Heart left ventricle (tissue), 16 donors: Measurements from ENCODE around the gene SPTB. TPM values are rescaled to one million over a fixed set of nuclear protein-coding genes. Genes with fewer than 3 reads are reported as not detected.

Experiments
- ATAC-seq, 4 donors: fragments of 200-7000 bp; cut with Tn5 transposase; one replicate each; pipeline ENCODE4 v1.9.1; 2020 to 2022; ENCODE audit warnings: moderate library complexity in 4 of 4, mild to moderate bottlenecking in 3 of 4, moderate number of reproducible peaks in 1 of 4
- DNase-seq, 5 donors: peaks; one replicate each; pipeline ENCODE4 v3.0.0-alpha.2; 2020
- H3K27ac ChIP-seq, 12 donors: fragments of 200-600 bp; sonication (generic) in 4 of 12; one replicate each; pipeline versions ENCODE4 v1.5.0 to v1.8.0; 2016 to 2022; ENCODE audit warnings: mild to moderate bottlenecking in 2 of 12
- H3K27me3 ChIP-seq, 9 donors: fragments of 200-600 bp; sonication (generic) in 2 of 9; one replicate each; pipeline versions ENCODE4 v1.5.1 to v1.8.0; 2016 to 2022; ENCODE audit warnings: mild to moderate bottlenecking in 3 of 9
- H3K36me3 ChIP-seq, 9 donors: fragments of 200-600 bp; sonication (generic) in 2 of 9; one replicate each; pipeline versions ENCODE4 v1.5.0 to v1.8.0; 2018 to 2022; ENCODE audit warnings: mild to moderate bottlenecking in 2 of 9
- H3K4me1 ChIP-seq, 12 donors: fragments of 200-600 bp; sonication (generic) in 4 of 12; one replicate each; pipeline versions ENCODE4 v1.5.0 to v1.8.0; 2016 to 2022; ENCODE audit warnings: mild to moderate bottlenecking in 3 of 12
- H3K4me3 ChIP-seq, 12 donors: fragments of 200-600 bp; sonication (generic) in 4 of 12; one replicate each; pipeline versions ENCODE4 v1.5.0 to v1.8.0; 2017 to 2022; ENCODE audit warnings: mild to moderate bottlenecking in 9 of 12, moderate library complexity in 4 of 12
- H3K9me3 ChIP-seq, 12 donors: fragments of 200-600 bp; sonication (generic) in 4 of 12; one replicate each; pipeline versions ENCODE4 v1.5.0 to v1.8.0; 2016 to 2022; ENCODE audit warnings: mild to moderate bottlenecking in 1 of 12
- CTCF ChIP-seq, 12 donors: fragments of 200-600 bp; sonication (generic) in 4 of 12; IDR thresholded peaks; one replicate each; pipeline versions ENCODE4 v1.5.0 to v1.8.0; 2018 to 2022; ENCODE audit warnings: antibody characterized with exemption in 12 of 12, mild to moderate bottlenecking in 5 of 12
- POLR2A ChIP-seq, 2 donors: fragments of 450-650 bp; IDR thresholded peaks; one replicate each; pipeline ENCODE4 v1.6.1; 2017; ENCODE audit warnings: antibody characterized with exemption in 2 of 2, mild to moderate bottlenecking in 2 of 2, moderate library complexity in 2 of 2
- WGBS, 4 donors: extraction: QIAGEN DNeasy Blood & Tissue Kit in 2 of 4; methylation state at CpG; one replicate each; pipeline versions ENCODE4 v1.1.5 to v1.1.7; 2013 to 2018; 5-methylcytosine and 5-hydroxymethylcytosine counted together
- intact Hi-C, 10 donors: fragments of 100-400 bp; cut with DNase I; formaldehyde crosslinking; loops; one replicate each; pipeline versions ENCODE4 v1.11.1 to v1.14.2; 2022
- polyA plus RNA-seq, 2 donors: library from polyadenylated mRNA; stranded (reverse); fragments of 200-250 nt; gene quantifications; one replicate each; pipeline ENCODE4 v1.2.3, GENCODE V29; 2013
- total RNA-seq, 9 donors: library from RNA; depleted of rRNA in 2 of 9; stranded (reverse); fragments of >200 nt in 2 of 9; fragmentation: NEBNext Ultra II Directional in 3 of 9; extraction: Animal tissue kit (Norgen Biotek cat#: 25700) in 3 of 9; gene quantifications; one replicate each; pipeline versions ENCODE4 v1.1.0 to v1.2.4, GENCODE V29; 2016 to 2023
- donor health status: ischemic (EF 13 %, LVEDD 7.1; RV severe dilation, severe dysfunction).
- donor health status: healthy with polysubstance abuse.
- donor health status: DM: no; HTN: yes; CAD: no.
- donor health status: DM: no; HTN: no; CAD: no.
- donor health status: ischemic (EF 25% LVEDD 6.9; RV normal size, moderate dysfunction).
- donor health status: ischemic (EF 25% LVEDD 5.7; RV mildly dilated, moderate dysfunction).
- donor health status: healthy.
- donor health status: DM: yes; HTN: yes; CAD: no.
- donor health status: ischemic (EF 35%, LVEDD 5.7; RV mildly dilated, moderate dysfunction).
- donor health status: nonischemic (EF 11% LVEDD 7.7; RV severe dilation, severe dysfunction).
- donor health status: DM: yes; HTN: yes; CAD: no.
- donor health status: PGD.
- donor health status: ischemic (EF 29% LVEDD 5.4; RV normal size, mild dysfunction).
- donor health status: nonischemic (EF 23%, LVEDD 6.1; RV moderate dilation, normal function).

The SPTB gene
- total and polyA plus RNA-seq, 11 donors = 60.3 to 195 (median 92.6) TPM

- no peak for TF ChIP-seq POLR2A (IDR thresholded peaks at IDR 0.05)
- TF ChIP-seq CTCF (IDR thresholded peaks at IDR 0.05) = no peak
- H3K4me1 ChIP-seq = peaks cover 0 to 25% (median under 1%) of the 10 kb centered on the region in 12 donors
- DNase-seq = no peak
- H3K36me3 ChIP-seq = no peaks in the 10 kb centered on the region
- H3K9me3 ChIP-seq = no peaks in the 10 kb centered on the region
- no peak for ATAC-seq
- 84 to 86% (median 85%) methylated on average over 4 of the region's 4 CpGs for WGBS, 4 donors
- no peak overlapping the region for H3K27ac ChIP-seq
- intact Hi-C loops = no loop called here
- no peak overlapping the region for H3K4me3 ChIP-seq
- peaks cover 0 to 3% (median 0%) of the 10 kb centered on the region in 9 donors for H3K27me3 ChIP-seq
Measured at GRCh38 chr14:64849940-64850339, 29.8 kb downstream of the SPTB start.

- Histone ChIP-seq H3K36me3 (no peaks in the 10 kb centered on the region), H3K9me3 (no peaks in the 10 kb centered on the region), H3K27ac (no peak overlapping the region), H3K4me3 (no peak overlapping the region), H3K27me3 (peaks cover 0 to 3% (median 0%) of the 10 kb centered on the region in 9 donors), H3K4me1 (peaks cover 0 to 33% (median 10%) of the 10 kb centered on the region in 12 donors)
- ATAC-seq (no peak), DNase-seq (no peak)
- WGBS, 4 donors = 80 to 90% (median 86%) methylated on average over 3 of the region's 3 CpGs
- intact Hi-C loops = no loop called here
- TF ChIP-seq POLR2A (IDR thresholded peaks at IDR 0.05) (no peak), CTCF (IDR thresholded peaks at IDR 0.05) (no peak)
Measured at GRCh38 chr14:64848239-64848638, 31.5 kb downstream of the SPTB start.

- Histone ChIP-seq H3K27ac (no peak overlapping the region), H3K27me3 (peaks cover 0 to 4% (median 0%) of the 10 kb centered on the region in 9 donors), H3K4me3 (no peak overlapping the region), H3K9me3 (no peaks in the 10 kb centered on the region), H3K4me1 (peaks cover 0 to 49% (median 11%) of the 10 kb centered on the region in 12 donors), H3K36me3 (no peaks in the 10 kb centered on the region)
- DNase-seq (no peak), ATAC-seq (no peak)
- intact Hi-C loops = no loop called here
- TF ChIP-seq POLR2A (IDR thresholded peaks at IDR 0.05) (no peak), CTCF (IDR thresholded peaks at IDR 0.05) (no peak)
- 83 to 98% (median 90%) methylated on average over 4 of the region's 4 CpGs for WGBS, 4 donors
Measured at GRCh38 chr14:64846319-64846718, 33.4 kb downstream of the SPTB start.

GRCh38 chr14:64845878-64846277 is 33.8 kb downstream of the SPTB start:
- WGBS, 4 donors = 42 to 53% (median 48%) methylated on average over 6 of the region's 6 CpGs
- intact Hi-C loops = no loop called here
- no peak overlapping the region for H3K4me3 ChIP-seq
- no peaks in the 10 kb centered on the region for H3K36me3 ChIP-seq
- H3K27ac ChIP-seq = no peak overlapping the region
- no peaks in the 10 kb centered on the region for H3K9me3 ChIP-seq
- no peak for ATAC-seq
- no peak for TF ChIP-seq CTCF (IDR thresholded peaks at IDR 0.05)
- TF ChIP-seq POLR2A (IDR thresholded peaks at IDR 0.05) = no peak
- DNase-seq = no peak
- peaks cover 0 to 53% (median 13%) of the 10 kb centered on the region in 12 donors for H3K4me1 ChIP-seq
- H3K27me3 ChIP-seq = peaks cover 0 to 4% (median 0%) of the 10 kb centered on the region in 9 donors
